SK-N-SH (cell line): Measurements from ENCODE around the gene PYGO2. TPM values are rescaled to one million over a fixed set of nuclear protein-coding genes. Genes with fewer than 3 reads are reported as not detected.
A peak's percentile ranks its signal among the peaks of the same experiment; 100 is the strongest.

Source experiments
- CTCF ChIA-PET: fragments of 300-600, 350-600 bp; formaldehyde crosslinking; extraction: SDS; loops from one replicate; lab custom pipeline; 2021; lab: Yijun Ruan, JAX
- POLR2A ChIA-PET: fragments of 350-600 bp; sonication (Branson Sonifier 250); formaldehyde crosslinking; extraction: SDS; loops from one replicate; lab custom pipeline; 2020; ENCODE audit warnings: antibody characterized with exemption, inconsistent platforms; lab: Yijun Ruan, JAX
- DNase-seq: peaks from one replicate; pipeline ENCODE4 v3.0.0; 2012
- H2AFZ ChIP-seq: fragments of 200-600 bp; sonication (generic); 2 replicates; pipeline ENCODE4 v1.8.1; 2016; ENCODE audit warnings: antibody characterized with exemption, mild to moderate bottlenecking, low read depth
- H3F3A ChIP-seq: fragments of 200-600 bp; sonication (generic); replicated peaks from 2 replicates; pipeline ENCODE3; 2016; ENCODE audit warnings: antibody characterized with exemption, mild to moderate bottlenecking; ENCODE audit not compliant: insufficient read depth
- H3K27ac ChIP-seq, 2 experiments: fragments of 200-500 bp in 1 of 2; fragments of 200-600 bp in 1 of 2; sonication (Bioruptor generic) in 1 of 2; sonication (generic), shearing (Covaris generic) in 1 of 2; 2 replicates each; pipeline versions ENCODE4 v1.5.1 to v1.6.1; 2014 to 2016; ENCODE audit warnings: low read depth in 2 of 2, inconsistent platforms in 1 of 2, low read length in 1 of 2, mild to moderate bottlenecking in 1 of 2, mixed read lengths in 1 of 2
- H3K27me3 ChIP-seq: fragments of 200-600 bp; sonication (generic), shearing (Covaris generic); 2 replicates; pipeline ENCODE4 v1.6.1; 2016; ENCODE audit warnings: mixed run types; ENCODE audit not compliant: insufficient read depth
- H3K36me3 ChIP-seq, 2 experiments: fragments of 200-500 bp in 1 of 2; fragments of 200-600 bp in 1 of 2; sonication (Bioruptor generic) in 1 of 2; sonication (generic) in 1 of 2; replicated peaks in 1 of 2; 2 replicates each; pipeline versions ENCODE3 to v1.5.1; 2014 to 2016; ENCODE audit warnings: low read length in 1 of 2, mild to moderate bottlenecking in 1 of 2; ENCODE audit not compliant: insufficient read depth in 2 of 2, control insufficient read depth in 1 of 2
- H3K4me1 ChIP-seq, 2 experiments: fragments of 200-500 bp in 1 of 2; fragments of 200-600 bp in 1 of 2; sonication (Bioruptor generic) in 1 of 2; sonication (generic), shearing (Covaris generic) in 1 of 2; 2 replicates each; pipeline versions ENCODE4 v1.5.1 to v1.6.1; 2014 to 2016; ENCODE audit warnings: low read depth in 1 of 2, low read length in 1 of 2, mixed run types in 1 of 2; ENCODE audit not compliant: insufficient read depth in 2 of 2, control insufficient read depth in 1 of 2
- H3K4me2 ChIP-seq: fragments of 200-600 bp; sonication (generic), shearing (Covaris generic); 2 replicates; pipeline ENCODE4 v1.6.1; 2017; ENCODE audit warnings: mixed run types
- H3K4me3 ChIP-seq, 2 experiments: fragments of 200-500 bp in 1 of 2; fragments of 200-600 bp in 1 of 2; sonication (Bioruptor generic) in 1 of 2; sonication (generic), shearing (Covaris generic) in 1 of 2; 2 replicates each; pipeline versions ENCODE4 v1.5.1 to v1.8.1; 2014 to 2016; ENCODE audit warnings: low read depth in 2 of 2, inconsistent platforms in 1 of 2, low read length in 1 of 2, mild to moderate bottlenecking in 1 of 2, mixed read lengths in 1 of 2, moderate library complexity in 1 of 2
- H3K79me2 ChIP-seq: fragments of 200-600 bp; sonication (generic); 2 replicates; pipeline ENCODE4 v1.8.1; 2017; ENCODE audit warnings: mild to moderate bottlenecking; ENCODE audit not compliant: insufficient read depth
- H3K9ac ChIP-seq: fragments of 200-600 bp; sonication (generic); 2 replicates; pipeline ENCODE4 v1.6.1; 2017; ENCODE audit warnings: mixed run types
- H3K9me2 ChIP-seq: fragments of 200-600 bp; sonication (generic); 2 replicates; pipeline ENCODE4 v1.6.1; 2017; ENCODE audit warnings: mixed run types
- H3K9me3 ChIP-seq: fragments of 200-600 bp; sonication (generic); 2 replicates; pipeline ENCODE4 v1.6.1; 2017; ENCODE audit warnings: mixed run types, mild to moderate bottlenecking, moderate library complexity
- H4K20me1 ChIP-seq: fragments of 200-600 bp; sonication (generic); 2 replicates; pipeline ENCODE4 v1.6.1; 2017; ENCODE audit warnings: mild to moderate bottlenecking, mixed run types; ENCODE audit not compliant: insufficient read depth
- ELF1 ChIP-seq: IDR thresholded peaks from 2 replicates; pipeline ENCODE4 v1.4.0; 2012
- EZH2phosphoT487 ChIP-seq: fragments of 200-600 bp; sonication (generic); IDR thresholded peaks from 2 replicates; pipeline ENCODE4 v1.6.1; 2017; ENCODE audit warnings: low read depth, mixed run types, mild to moderate bottlenecking, antibody characterized with exemption, moderate library complexity, borderline replicate concordance
- GATA2 ChIP-seq: sonication (generic); formaldehyde crosslinking; IDR thresholded peaks from 2 replicates; pipeline ENCODE4 v1.5.0; 2020; ENCODE audit warnings: mild to moderate bottlenecking, missing genetic modification reagents
- MEF2A ChIP-seq: IDR thresholded peaks from 2 replicates; pipeline ENCODE4 v1.4.0; 2012; ENCODE audit warnings: low read depth, borderline replicate concordance
- MXI1 ChIP-seq: IDR thresholded peaks from 2 replicates; pipeline ENCODE4 v1.6.1; 2012; ENCODE audit warnings: mild to moderate bottlenecking, low read depth, low read length, improper control_type of control experiment
- POLR2AphosphoS5 ChIP-seq: IDR thresholded peaks from 2 replicates; pipeline ENCODE4 v1.6.1; 2012; ENCODE audit warnings: low read depth, low read length
- RAD21 ChIP-seq: IDR thresholded peaks from 2 replicates; pipeline ENCODE4 v1.6.1; 2012; ENCODE audit warnings: mild to moderate bottlenecking, low read length
- RCOR1 ChIP-seq: fragments of 150-350 bp; IDR thresholded peaks from 2 replicates; pipeline ENCODE4 v1.6.1; 2017; ENCODE audit warnings: antibody characterized with exemption, low read length
- RXRA ChIP-seq: IDR thresholded peaks from 2 replicates; pipeline ENCODE4 v1.4.0; 2012; ENCODE audit warnings: low read depth, mild to moderate bottlenecking, borderline replicate concordance
- TAF1 ChIP-seq: IDR thresholded peaks from 2 replicates; pipeline ENCODE4 v1.6.1; 2012; ENCODE audit warnings: low read depth, mild to moderate bottlenecking, low read length, moderate library complexity, borderline replicate concordance
- TEAD4 ChIP-seq: IDR thresholded peaks from 2 replicates; pipeline ENCODE4 v1.4.0; 2012; ENCODE audit warnings: mild to moderate bottlenecking, borderline replicate concordance; ENCODE audit not compliant: insufficient read depth
- USF1 ChIP-seq: IDR thresholded peaks from 2 replicates; pipeline ENCODE4 v1.4.0; 2012; ENCODE audit warnings: low read depth, borderline replicate concordance
- YY1 ChIP-seq: IDR thresholded peaks from 2 replicates; pipeline ENCODE4 v1.4.0; 2012; ENCODE audit warnings: low read depth, mild to moderate bottlenecking
- ZBTB33 ChIP-seq: IDR thresholded peaks from 2 replicates; pipeline ENCODE4 v1.4.0; 2012; ENCODE audit warnings: low read depth, borderline replicate concordance
- WGBS: methylation state at CpG from one replicate; pipeline ENCODE4 v1.1.6; 2017; ENCODE audit warnings: low lambda C conversion rate; 5-methylcytosine and 5-hydroxymethylcytosine counted together
- polyA plus RNA-seq, 3 experiments: library from polyadenylated mRNA; depleted of rRNA; stranded (reverse); fragments of >200 nt; gene quantifications; 2 replicates each; pipeline ENCODE4 v1.2.3, GENCODE V29; 2012
- TF ChIP-seq, protein P1 (sequence below): fragments of 150-350 bp; IDR thresholded peaks from 2 replicates; pipeline ENCODE4 v1.6.1; 2016; ENCODE audit warnings: mild to moderate bottlenecking, low read depth, low read length
- TF ChIP-seq, protein P2 (sequence below): IDR thresholded peaks from 2 replicates; pipeline ENCODE4 v1.4.0; 2012; ENCODE audit warnings: low read depth

Gene PYGO2
- polyA plus RNA-seq, 1 of the 3 experiments (the other 2 are of a cell fraction) = 23.3 TPM

DNA sequence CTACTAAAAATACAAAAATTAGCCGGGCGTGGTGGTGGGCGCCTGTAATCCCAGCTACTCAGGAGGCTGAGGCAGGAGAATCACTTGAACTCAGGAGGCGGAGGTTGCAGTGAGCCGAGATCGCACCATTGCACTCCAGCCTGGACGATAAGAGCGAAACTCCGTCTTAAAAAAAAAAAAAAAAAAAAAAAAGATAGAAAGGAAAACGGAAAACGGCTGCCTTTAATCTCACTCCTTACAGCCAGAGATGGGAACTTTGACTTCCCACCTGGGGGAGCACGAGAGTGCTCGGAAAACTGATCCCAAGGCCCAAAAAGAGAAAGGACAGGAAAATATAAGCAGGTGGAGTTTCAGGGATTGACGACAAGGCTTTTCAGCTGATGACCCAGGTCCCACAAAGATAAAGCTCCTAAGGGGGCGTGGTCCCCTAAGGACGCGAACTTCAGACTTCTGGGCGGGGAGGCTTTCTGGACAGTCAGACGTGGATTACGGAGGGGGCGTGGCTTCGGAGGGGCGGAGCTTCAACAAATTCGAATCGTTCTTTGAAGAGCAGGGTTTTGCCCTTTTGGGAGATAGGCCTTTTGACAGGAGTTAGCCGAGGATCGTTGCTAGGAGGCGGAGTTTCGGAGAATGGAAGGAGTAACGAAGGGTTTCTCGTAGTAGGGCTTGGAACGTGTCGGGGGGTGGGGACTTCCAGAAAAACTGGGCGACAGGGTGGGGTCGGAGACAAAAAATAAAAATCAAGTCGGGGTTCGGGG lies 11.9 kb upstream of the PYGO2 start:
- peaks cover 27 to 61% of the 10 kb centered on the region in 2 experiments for H3K4me1 ChIP-seq
- ChIA-PET POLR2A (interaction anchor here (0.7 to 3.1 kb wide), 7 partner anchors 9 to 26 kb away, joined by 3 to 13 read pairs (median 3); partner anchors contain the start of genes FLAD1, LENEP, PBXIP1 and PYGO2), CTCF (interaction anchor here (1.0 to 37.5 kb wide), 10 partner anchors 9 to 494 kb away, joined by 3 to 640 read pairs (median 6); partner anchors contain the start of genes FLAD1, LENEP and ZBTB7B)

More for the DNA sequence above, 11.9 kb upstream of the PYGO2 start:
- Histone ChIP-seq H3F3A (peaks cover 36% of the 10 kb centered on the region), H3K36me3 (peaks cover 3 to 10% of the 10 kb centered on the region in 2 experiments), H3K9ac (peak overlapping the region; percentile 88), H3K9me2 (no peaks in the 10 kb centered on the region), H3K27me3 (no peaks in the 10 kb centered on the region), H3K27ac (peak overlapping the region; percentile 97 to 99), H3K4me2 (peak overlapping the region; percentile 98), H4K20me1 (peaks cover 10% of the 10 kb centered on the region; the same call in 1 of the 2 replicates), H2AFZ (no peak overlapping the region), H3K4me3 (peak overlapping the region; percentile 67 to 79), H3K79me2 (peaks cover 70% of the 10 kb centered on the region), H3K9me3 (no peaks in the 10 kb centered on the region)
- 5% methylated on average over 37 of the region's 37 CpGs for WGBS
- TF ChIP-seq, protein P1, sequence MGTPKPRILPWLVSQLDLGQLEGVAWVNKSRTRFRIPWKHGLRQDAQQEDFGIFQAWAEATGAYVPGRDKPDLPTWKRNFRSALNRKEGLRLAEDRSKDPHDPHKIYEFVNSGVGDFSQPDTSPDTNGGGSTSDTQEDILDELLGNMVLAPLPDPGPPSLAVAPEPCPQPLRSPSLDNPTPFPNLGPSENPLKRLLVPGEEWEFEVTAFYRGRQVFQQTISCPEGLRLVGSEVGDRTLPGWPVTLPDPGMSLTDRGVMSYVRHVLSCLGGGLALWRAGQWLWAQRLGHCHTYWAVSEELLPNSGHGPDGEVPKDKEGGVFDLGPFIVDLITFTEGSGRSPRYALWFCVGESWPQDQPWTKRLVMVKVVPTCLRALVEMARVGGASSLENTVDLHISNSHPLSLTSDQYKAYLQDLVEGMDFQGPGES = no peak
- peak; percentile 43; the same call in 1 of the 2 replicates for TF ChIP-seq TAF1
- TF ChIP-seq YY1 = no peak
- no peak for TF ChIP-seq TEAD4
- no peak for TF ChIP-seq ZBTB33
- TF ChIP-seq USF1 = no peak
- TF ChIP-seq EZH2phosphoT487 = no peak
- peak; percentile 90 for TF ChIP-seq POLR2AphosphoS5
- peak; percentile 9 for TF ChIP-seq GATA2
- peak; percentile 37; the same call in 1 of the 2 replicates for TF ChIP-seq MXI1
- no peak for TF ChIP-seq MEF2A
- peak; percentile 14; the same call in 1 of the 2 replicates for TF ChIP-seq RCOR1
- TF ChIP-seq RXRA = 0 out of 2 replicates have a peak, but pooled peaks have one; percentile 32
- peak; percentile 33 for TF ChIP-seq RAD21
- TF ChIP-seq ELF1 = no peak
- TF ChIP-seq, protein P2, sequence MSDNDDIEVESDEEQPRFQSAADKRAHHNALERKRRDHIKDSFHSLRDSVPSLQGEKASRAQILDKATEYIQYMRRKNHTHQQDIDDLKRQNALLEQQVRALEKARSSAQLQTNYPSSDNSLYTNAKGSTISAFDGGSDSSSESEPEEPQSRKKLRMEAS = peak; percentile 40; the same call in 1 of the 2 replicates
- DNase-seq = peak; percentile 75
